GM19240 (cell line): Measurements from ENCODE around the gene KAT2B.

ENCODE experiments used
- DNase-seq: peaks from one replicate; pipeline ENCODE4 v3.0.0; 2011; ENCODE audit warnings: low spot score; ENCODE audit not compliant: insufficient read length

KAT2B gene

DNA sequence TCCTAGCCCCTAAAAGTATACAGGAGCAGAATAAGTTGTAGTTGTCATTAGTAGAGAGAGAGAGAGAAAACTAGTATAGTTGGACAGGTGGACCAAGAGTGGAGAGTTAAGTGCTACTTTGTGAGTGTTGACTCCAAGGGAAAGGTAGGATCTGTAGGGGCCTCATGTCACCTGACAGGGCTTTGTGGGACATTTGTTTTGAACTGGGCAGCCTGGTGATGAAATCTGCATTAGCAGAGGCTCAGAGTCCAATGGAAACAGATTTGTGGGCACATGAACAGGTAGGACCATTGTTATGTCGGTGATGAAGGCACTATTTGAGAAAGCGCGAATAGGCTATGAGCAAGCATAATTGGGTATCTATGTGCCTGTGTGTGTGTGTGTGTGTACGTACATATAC is 102.3 kb downstream of the KAT2B start:
- no peak for DNase-seq

DNA sequence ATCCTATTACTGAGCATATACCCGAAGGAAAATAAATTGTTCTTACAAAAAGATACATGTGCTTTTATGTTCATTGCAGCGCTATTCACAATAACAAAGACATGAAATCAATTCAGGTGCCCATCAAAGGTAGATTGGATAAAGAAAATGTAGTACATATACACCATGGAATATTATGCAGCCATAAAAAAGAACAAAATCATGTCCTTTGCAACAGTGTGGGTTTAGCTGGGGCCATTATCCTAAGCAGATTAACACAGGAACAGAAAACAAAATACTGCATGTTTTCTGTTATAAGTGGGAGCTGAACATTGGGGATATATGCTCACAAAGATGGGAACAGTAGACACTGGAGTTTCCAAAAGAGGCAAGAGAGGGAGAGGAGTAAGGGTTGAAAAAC is 103.3 kb downstream of the KAT2B start:
- no peak for DNase-seq

DNA sequence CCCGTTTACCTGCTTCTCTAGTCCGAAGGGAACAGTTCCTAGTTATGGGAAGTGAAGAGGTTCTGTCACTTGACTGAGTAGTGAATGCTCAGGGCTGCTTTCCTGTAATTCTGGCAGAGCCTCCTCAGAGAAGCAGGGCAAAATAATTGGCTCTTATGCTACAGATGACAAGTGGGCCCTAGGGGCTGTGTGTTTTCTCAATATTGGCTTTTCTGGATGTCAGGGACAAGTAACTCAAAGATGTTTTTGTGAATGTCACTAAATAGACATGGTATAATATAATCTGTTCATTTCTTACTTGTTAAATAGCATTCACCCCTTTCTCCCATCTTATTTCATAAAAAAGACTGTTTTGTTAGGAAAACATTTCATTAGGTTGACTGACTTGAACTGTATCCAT is 105.6 kb downstream of the KAT2B start:
- DNase-seq = no peak

DNA sequence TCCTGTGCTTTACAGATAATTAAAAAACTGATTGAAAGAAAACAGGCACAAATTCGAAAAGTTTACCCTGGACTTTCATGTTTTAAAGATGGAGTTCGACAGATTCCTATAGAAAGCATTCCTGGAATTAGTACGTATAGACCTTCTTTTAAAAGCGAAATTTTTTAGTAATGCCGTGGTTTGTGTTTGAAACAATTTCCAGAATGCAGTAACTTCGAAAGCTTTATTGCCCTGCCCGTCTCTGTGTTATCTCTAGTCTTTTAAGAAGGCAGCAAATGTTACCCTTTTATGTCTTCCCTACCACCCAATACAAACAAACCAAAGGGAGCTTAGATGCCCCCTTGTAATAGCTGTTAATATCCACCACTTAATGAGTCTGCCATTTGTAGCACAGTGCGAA is 106.1 kb downstream of the KAT2B start:
- no peak for DNase-seq

DNA sequence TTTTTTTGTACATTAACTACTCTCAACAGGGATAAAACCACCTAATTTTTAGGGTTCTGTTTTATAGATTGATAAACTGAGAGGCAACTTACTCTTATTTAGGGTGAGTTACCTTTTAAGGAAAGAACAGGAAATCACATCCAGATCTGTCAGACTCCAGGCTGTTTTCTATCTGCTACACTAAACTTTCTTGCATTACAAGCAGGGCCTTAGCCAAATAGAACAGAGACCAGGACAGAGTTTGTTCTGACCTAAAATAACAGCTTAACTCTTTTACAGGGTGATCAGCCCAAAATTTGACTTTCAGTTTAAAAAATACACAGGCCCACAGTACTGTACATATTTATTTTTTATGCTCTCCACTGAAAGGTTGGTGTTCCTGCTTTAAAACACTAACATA is 107.1 kb downstream of the KAT2B start:
- no peak for DNase-seq

DNA sequence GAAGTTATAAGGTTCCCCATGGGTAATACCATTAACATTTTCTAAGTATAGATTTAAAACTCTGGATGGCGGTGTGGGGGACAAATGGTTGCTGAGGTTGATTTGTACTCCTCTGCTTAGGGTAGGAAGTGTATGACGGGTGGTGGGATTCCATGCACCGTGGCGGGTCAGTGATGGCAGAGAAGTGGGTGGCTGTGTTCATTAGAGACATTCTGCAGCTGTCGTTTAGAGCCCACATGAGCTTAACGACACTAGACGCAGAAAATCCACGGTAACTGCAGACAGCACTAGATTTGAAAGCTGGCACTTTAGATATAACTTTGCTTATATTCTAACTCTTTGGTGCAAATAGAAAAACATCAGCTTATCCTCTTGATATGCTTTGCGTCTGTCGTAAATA is 108.2 kb downstream of the KAT2B start:
- no peak for DNase-seq

DNA sequence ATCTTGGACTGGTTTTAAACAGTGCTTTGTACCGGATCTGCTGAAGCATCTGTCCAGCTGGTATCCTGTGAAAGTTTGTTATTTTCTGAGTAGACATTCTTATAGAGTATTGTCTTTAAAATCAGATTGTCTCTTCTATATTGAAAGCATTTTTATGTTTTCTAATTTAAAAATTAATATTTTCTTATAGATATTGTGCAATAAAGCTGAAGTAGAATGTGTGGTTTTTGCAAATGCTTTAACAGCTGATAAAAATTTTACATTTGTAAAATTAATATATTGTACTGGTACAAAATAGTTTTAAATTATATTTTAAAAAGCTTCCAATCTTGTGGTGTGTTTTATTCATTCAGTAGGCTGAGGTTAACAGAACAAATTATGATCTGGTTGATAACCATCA is 113.8 kb downstream of the KAT2B start:
- DNase-seq = no peak

DNA sequence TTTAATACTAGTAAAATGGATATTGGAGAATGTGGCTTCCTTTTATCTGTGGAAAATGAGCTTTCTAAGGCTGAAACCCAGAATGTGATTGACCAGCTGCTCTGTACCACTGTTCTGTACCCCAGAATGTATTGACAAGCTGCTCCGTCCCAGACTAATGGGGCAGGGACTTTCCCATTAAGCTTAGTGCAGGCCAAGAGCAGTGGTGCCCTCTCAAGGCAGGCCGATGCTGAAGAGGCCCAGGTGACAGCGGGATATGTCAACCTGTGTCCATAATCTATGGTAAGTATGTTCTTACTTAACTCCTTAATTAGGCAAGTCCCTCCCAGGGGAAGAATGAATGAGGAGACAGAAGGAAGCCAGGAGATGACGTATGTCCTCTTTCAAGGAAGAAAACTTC is 114.7 kb downstream of the KAT2B start:
- DNase-seq = no peak

DNA sequence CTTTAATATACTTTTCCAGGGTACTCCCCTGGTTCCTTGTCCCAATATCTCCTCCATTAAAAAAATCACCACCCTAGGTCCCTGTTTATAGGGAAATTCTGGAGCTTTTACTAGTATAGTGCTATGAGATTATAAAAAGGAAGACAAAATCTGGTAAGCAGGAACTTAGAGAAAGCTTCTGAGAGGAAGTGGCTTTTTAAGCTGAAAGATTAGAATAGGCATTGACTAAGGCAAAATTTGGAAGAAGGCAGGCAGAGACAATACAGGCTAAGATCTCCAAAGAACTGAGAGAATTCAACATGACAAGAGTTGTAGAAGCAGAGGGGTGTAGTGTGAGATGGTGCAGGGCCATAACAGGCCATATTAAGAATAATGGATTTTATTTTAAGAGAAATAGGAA is 120.0 kb downstream of the KAT2B start:
- DNase-seq = no peak

DNA sequence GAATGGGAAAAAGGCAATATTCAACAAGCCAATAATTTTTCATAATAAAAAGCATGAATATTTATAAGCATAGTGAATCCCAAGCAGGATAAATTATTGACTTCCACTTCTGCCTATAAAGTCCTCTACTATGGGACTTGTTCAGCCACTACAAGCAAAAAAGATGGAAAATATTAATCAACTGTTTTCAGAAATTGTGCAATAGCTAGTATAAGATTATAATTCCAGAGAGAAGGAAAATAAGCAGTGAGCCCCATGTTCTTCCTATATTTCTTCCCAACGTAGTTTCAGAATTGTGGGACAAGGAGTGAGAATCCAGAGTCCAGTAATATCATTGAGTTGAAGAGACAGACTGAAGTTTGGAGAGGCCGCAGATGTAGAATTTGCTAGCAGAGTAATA is 121.5 kb downstream of the KAT2B start:
- DNase-seq = no peak

DNA sequence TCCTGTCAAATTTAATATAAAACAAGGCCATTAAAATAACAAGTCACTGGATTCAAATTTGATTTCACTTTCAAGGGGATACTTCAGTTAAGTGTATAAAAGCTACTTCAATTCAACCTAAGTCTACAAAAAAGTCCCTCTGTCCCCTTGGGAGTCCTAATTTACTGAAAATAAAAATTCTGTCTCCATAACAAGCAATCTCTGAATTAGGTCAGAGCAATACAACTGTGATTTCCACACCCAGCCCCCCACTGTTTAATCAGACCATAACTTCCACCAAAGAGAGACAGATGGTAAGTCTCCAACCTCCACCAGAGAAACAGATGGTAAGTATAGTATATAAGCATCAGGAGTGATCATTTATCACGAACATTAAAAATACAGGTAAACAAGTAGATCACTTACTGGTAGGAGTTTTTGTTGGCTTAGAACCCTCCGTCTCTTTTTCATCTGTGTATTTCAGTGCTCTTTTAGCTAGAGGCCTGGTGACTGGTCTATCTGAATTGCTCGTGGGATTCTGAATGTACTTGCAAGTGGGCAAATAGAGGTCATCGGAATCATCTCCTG is 133.7 kb downstream of the KAT2B start:
- DNase-seq = no peak

DNA sequence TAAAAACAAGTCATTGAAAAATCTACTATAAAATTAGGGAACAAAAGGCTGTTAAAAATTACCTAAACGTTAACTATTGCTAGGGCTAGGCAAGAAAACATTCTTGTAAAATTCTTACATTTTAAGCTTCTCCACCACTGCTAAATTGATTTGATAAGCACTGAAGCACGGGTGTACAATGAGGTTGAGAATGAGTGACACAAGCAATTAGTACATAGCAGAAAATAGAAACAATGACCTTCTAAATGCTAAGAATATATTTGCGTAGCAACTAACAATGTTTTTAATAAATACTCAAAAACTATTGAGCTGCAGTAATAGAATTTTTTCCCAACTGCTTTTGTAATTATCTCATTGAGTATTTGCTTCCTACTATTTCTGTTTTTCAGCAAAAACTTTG is 141.0 kb downstream of the KAT2B start:
- no peak for DNase-seq

DNA sequence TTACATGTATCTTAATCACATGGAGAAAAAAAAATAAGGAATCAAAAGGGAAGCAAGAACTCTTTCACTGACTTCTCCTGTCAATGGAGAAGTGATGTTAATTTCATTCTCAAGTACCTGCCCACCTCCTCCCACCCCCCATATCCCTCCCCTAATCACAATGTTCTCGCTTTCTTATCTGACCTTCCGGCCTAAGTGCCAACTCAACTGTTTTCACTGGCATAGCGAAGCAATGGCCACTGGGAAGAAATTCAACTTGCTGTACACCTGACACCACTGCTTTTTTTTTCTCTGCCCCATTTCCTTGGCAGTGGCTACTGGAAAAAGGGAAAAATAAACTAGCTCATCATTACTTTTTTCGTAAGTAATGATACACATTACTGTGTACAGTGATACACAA is 142.0 kb downstream of the KAT2B start:
- DNase-seq = no peak

DNA sequence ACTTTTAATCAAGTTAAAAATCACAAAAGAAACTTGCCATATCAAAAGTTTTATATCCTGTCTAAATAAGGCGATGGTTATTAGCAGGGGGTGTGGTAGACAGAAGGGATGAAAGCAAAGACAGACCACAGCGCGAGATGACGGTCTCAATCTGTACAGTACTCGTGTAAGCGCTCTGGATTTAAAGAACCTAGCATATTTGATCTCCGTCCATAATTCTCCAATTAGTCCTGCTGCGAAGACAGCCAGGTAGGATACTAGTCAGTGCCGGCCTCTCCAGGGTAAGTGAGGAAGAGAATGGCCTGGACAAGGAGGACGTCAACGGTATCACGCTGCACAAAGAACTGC is 145.1 kb downstream of the KAT2B start:
- no peak for DNase-seq

DNA sequence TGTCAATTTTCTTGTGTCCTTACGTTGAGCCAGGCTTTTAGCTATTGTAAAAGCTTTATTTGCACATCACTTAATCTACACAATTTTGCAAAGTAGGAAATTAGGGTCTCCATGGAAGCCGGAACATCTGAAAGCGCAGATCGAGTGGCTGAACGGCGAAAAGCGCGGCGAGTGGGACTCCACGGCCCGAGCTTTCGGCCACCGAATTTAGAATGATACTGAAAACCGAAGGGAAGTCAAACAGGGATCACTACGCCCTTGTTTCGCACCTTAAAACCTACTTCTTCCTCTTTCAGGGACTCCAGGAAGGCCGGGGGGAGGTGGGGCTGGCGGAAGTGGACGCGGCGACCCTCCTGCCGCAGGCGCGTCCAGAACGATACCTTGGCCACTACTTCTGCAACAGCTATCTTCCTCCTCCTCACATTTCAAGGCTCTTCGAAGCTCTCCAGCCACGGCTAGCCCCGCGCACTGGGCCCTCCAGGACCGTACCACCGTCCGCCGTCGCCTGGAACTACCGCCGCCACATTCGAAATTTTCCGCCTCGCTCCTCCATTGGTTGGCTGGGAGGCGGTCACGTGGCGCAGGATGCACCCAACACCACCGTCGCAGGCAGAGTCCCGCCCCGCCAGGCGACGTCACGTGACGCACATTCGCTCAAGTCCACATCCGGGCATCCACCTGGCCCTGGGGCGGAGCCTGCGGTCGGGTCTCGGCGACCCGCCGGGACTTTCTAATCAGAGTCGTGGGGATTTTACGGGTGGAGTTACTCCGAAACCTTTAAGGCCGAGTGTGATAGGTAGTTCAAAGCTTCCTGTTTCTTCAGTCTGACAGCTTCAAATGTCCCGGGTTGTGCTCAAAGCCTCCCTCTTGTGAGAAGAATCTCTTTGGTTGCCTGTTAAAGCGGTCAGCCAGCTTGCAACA is 145.7 kb downstream of the KAT2B start, which contains the start of gene SGO1:
Gene SGO1 (minus strand): TSS at position 528 of the 921 bp plus-strand sequence. CDS start 2,179 bp downstream, outside the sequence.
- DNase-seq = peak; percentile 84

DNA sequence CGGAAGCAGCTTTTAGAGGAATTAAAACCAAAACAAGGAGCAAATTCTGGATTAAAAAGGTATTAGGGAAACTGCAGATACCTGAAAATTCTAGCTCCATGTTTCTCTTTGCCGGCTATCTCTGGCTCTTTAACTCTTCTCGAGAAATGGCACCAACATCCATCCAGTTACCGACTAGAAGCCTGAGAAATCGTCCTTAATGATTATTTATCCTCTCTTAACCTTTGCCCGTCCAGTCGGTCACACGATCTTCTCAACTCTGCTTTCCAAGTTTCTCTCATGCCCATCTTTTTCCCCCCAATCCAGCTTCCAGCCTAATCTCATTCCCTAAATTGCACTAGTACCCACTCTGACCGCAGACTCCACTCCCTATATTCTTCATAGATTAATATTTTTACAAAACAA is 146.4 kb downstream of the KAT2B start:
- DNase-seq = no peak

DNA sequence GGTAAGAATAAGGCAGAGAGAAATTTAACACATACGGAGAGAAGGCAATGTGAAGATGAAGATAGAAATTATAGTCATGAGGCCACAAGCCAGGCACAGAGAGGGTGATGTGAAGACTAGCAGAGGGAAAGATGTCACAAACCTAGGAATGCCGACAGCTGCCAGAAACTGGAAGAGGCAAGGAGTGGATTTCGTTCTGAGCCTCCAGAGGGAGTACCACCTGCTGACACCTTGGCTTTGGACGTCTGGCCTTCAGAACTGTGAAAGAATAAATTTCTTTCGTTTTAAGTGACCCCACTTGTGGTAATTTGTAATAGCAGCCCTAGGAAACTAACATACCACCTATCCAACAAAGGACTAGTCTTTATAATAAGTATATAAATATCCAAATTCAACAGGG is 150.7 kb downstream of the KAT2B start:
- DNase-seq = no peak

DNA sequence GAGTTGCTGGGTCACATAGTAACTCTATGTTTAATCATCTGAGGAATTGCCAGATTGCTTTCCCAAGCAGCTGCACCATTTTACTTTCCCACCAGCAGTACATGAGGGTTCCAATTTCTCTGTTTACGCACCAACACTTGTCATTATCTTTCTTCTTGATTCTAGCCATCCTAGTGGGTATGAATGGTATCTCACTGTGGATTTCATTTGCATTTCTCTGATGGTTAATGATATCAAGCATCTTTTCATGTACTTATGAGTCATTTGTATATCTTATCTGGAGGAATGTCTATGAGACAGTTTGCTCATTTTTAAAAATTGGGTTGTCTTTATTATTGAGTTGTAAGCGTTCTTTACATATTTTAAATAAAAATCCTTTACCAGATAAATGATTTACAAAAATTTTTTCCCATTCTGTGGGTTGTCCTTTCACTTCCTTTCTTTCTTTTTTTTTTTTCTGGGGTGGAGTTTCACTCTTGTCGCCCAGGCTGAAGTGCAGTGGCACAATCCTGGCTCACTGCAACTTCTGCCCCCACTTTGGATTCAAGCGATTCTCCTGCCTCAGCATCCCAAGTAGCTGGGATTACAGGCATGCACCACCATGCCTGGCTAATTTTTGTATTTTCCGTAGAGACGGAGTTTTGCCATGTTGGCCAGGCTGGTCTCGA is 154.7 kb downstream of the KAT2B start:
- DNase-seq = no peak

DNA sequence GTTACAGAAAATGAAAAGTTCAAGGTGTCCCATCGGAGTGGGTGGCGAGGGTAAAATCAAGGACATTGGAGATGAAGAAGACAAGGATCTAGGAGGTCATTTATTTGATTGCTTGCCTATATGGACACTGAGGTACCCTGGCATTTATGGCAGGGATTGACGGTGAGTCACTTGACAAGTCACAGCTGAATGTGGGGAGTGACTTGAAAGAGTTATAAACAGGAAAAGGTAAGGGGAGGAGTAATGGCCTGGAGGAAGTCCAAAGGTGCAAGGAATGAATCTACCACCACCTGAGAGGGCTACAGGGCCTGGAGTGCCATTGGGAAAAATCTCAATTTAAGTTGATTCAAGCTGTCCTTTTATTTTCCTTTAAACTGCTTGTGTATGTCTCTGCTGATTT is 157.5 kb downstream of the KAT2B start:
- DNase-seq = no peak

DNA sequence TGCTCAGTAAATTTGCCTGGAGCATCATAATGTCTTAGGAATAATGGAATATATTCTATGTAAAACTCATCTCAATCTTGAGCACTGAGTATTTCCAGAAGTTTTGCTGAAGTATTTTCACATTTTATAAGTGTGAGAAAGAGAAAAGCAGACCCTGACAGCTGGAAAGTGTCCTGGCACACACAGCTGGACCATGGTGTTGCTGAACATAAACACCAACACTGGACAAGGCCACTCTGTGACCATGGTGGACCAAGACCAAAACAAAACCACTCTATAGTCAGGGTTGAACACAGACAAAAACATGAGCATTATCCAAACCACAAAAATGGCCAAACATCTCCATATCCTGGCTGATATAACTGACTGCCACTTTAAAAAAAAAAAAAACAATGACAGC is 160.9 kb downstream of the KAT2B start:
- DNase-seq = no peak
